IMR-90 (cell line): ENCODE results near the gene ASCL1. TPM values are rescaled to one million over a fixed set of nuclear protein-coding genes. Genes with fewer than 3 reads are reported as not detected.

ENCODE experiments used
- ATAC-seq: fragments of 200-7000 bp; cut with Tn5 transposase; 2 replicates; pipeline ENCODE4 v1.9.1; 2020; ENCODE audit warnings: low read depth, mild to moderate bottlenecking, moderate library complexity
- BruUV-seq: library from RNA; stranded (reverse); fragments of 400-500 nt; replicated peaks from 2 replicates; lab custom pipeline; 2021; lab: Mats Ljungman, UMichigan
- CTCF ChIA-PET: fragments of 300-600 bp; formaldehyde crosslinking; extraction: SDS; loops from one replicate; lab custom pipeline; 2021; ENCODE audit warnings: antibody characterized with exemption; lab: Yijun Ruan, JAX
- POLR2A ChIA-PET: fragments of 300-600 bp; sonication (Branson Sonifier 250); formaldehyde crosslinking; loops from one replicate; lab custom pipeline; 2022; ENCODE audit warnings: antibody characterized with exemption; ENCODE audit not compliant: unreplicated experiment; lab: Charles Lee
- DNase-seq: peaks from one replicate; pipeline ENCODE4 v3.0.0; 2013
- H2AFZ ChIP-seq: replicated peaks from 2 replicates; pipeline ENCODE3; 2013; ENCODE audit warnings: low read length, mild to moderate bottlenecking; ENCODE audit not compliant: poor library complexity
- H2AK5ac ChIP-seq: 2 replicates; pipeline ENCODE4 v1.6.1; 2013; ENCODE audit warnings: low read depth, low read length, inconsistent platforms
- H2AK9ac ChIP-seq: replicated peaks from 2 replicates; pipeline ENCODE3; 2013; ENCODE audit warnings: mild to moderate bottlenecking, low read depth, low read length, moderate library complexity; ENCODE audit not compliant: poor library complexity
- H2BK120ac ChIP-seq: 2 replicates; pipeline ENCODE4 v1.6.1; 2013; ENCODE audit warnings: low read depth, low read length, inconsistent platforms
- H2BK15ac ChIP-seq: 3 replicates; pipeline ENCODE4 v1.6.1; 2013; ENCODE audit warnings: low read depth, low read length, inconsistent platforms
- H2BK20ac ChIP-seq: 2 replicates; pipeline ENCODE4 v1.6.1; 2013; ENCODE audit warnings: low read depth, mild to moderate bottlenecking, inconsistent platforms, low read length, moderate library complexity
- H2BK5ac ChIP-seq: 2 replicates; pipeline ENCODE4 v1.6.1; 2013; ENCODE audit warnings: mild to moderate bottlenecking, low read depth, low read length, inconsistent platforms; ENCODE audit not compliant: poor library complexity, severe bottlenecking
- H3K14ac ChIP-seq: replicated peaks from 2 replicates; pipeline ENCODE4 v1.6.1; 2013; ENCODE audit warnings: low read depth, low read length, inconsistent platforms
- H3K18ac ChIP-seq: 2 replicates; pipeline ENCODE4 v1.6.1; 2013; ENCODE audit warnings: low read depth, low read length, control low read depth
- H3K23ac ChIP-seq: 2 replicates; pipeline ENCODE4 v1.6.1; 2013; ENCODE audit warnings: low read depth, low read length, inconsistent platforms
- H3K27ac ChIP-seq: 2 replicates; pipeline ENCODE4 v1.5.1; 2013; ENCODE audit warnings: mild to moderate bottlenecking, control low read depth, low read length; ENCODE audit not compliant: insufficient read depth
- H3K27me3 ChIP-seq: 2 replicates; pipeline ENCODE4 v1.6.1; 2013; ENCODE audit warnings: low read length; ENCODE audit not compliant: control insufficient read depth, insufficient read depth
- H3K36me3 ChIP-seq: 2 replicates; pipeline ENCODE4 v1.6.1; 2013; ENCODE audit warnings: low read length, mixed read lengths; ENCODE audit not compliant: control insufficient read depth, insufficient read depth
- H3K4ac ChIP-seq: 2 replicates; pipeline ENCODE4 v1.6.1; 2013; ENCODE audit warnings: low read depth, low read length, inconsistent platforms
- H3K4me1 ChIP-seq: 2 replicates; pipeline ENCODE4 v1.6.1; 2013; ENCODE audit warnings: low read length, mixed read lengths; ENCODE audit not compliant: control insufficient read depth, insufficient read depth
- H3K4me2 ChIP-seq: 2 replicates; pipeline ENCODE4 v1.6.1; 2013; ENCODE audit warnings: low read depth, mild to moderate bottlenecking, control low read depth, low read length, moderate library complexity
- H3K4me3 ChIP-seq: 2 replicates; pipeline ENCODE4 v1.5.1; 2013; ENCODE audit warnings: low read depth, mild to moderate bottlenecking, control low read depth, low read length, moderate library complexity; ENCODE audit not compliant: insufficient read depth
- H3K56ac ChIP-seq: 2 replicates; pipeline ENCODE4 v1.6.1; 2013; ENCODE audit warnings: low read length, inconsistent platforms; ENCODE audit not compliant: insufficient read depth; ENCODE audit errors: extremely low read depth
- H3K79me1 ChIP-seq, 2 experiments: 2 replicates each; pipeline ENCODE4 v1.6.1; 2013; ENCODE audit warnings: low read length in 2 of 2, inconsistent platforms in 1 of 2, low read depth in 1 of 2
- H3K9ac ChIP-seq: 2 replicates; pipeline ENCODE4 v1.6.1; 2013; ENCODE audit warnings: low read depth, low read length, control low read depth
- H3K9me1 ChIP-seq: 2 replicates; pipeline ENCODE4 v1.6.1; 2013; ENCODE audit warnings: low read length, inconsistent platforms; ENCODE audit not compliant: insufficient read depth
- H3K9me3 ChIP-seq: 2 replicates; pipeline ENCODE4 v1.6.1; 2013; ENCODE audit warnings: low read length; ENCODE audit not compliant: control insufficient read depth, insufficient read depth
- H4K20me1 ChIP-seq: 2 replicates; pipeline ENCODE4 v1.6.1; 2013; ENCODE audit warnings: low read length, inconsistent platforms; ENCODE audit not compliant: insufficient read depth
- H4K5ac ChIP-seq: 2 replicates; pipeline ENCODE4 v1.6.1; 2013; ENCODE audit warnings: mild to moderate bottlenecking, low read depth, low read length, control low read depth
- H4K8ac ChIP-seq, 2 experiments: 2 replicates each; pipeline ENCODE4 v1.6.1; 2013; ENCODE audit warnings: low read depth in 2 of 2, low read length in 2 of 2, control low read depth in 1 of 2, inconsistent platforms in 1 of 2
- H4K91ac ChIP-seq: 2 replicates; pipeline ENCODE4 v1.6.1; 2013; ENCODE audit warnings: low read depth, low read length, inconsistent platforms; ENCODE audit not compliant: insufficient read depth
- MAFK ChIP-seq: IDR thresholded peaks from 2 replicates; pipeline ENCODE4 v1.6.1; 2012; ENCODE audit warnings: low read depth, low read length, improper control_type of control experiment
- RAD21 ChIP-seq: IDR thresholded peaks from 2 replicates; pipeline ENCODE4 v1.6.1; 2012; ENCODE audit warnings: low read length, improper control_type of control experiment
- WGBS, 2 experiments: methylation state at CpG; one replicate each; pipeline versions ENCODE4 v1.1.5 to v1.1.7; 2013; ENCODE audit warnings: missing lambda C conversion rate in 2 of 2; ENCODE audit not compliant: insufficient read length in 1 of 2; ENCODE audit errors: extremely low coverage in 2 of 2; 5-methylcytosine and 5-hydroxymethylcytosine counted together
- dilution Hi-C: fragments of 300-500 bp; cut with HindIII; formaldehyde crosslinking; loops from one replicate; pipeline ENCODE4 v1.14.3; 2018; ENCODE audit warnings: low sequenced_read_pairs; ENCODE audit not compliant: unreplicated experiment
- in situ Hi-C: fragments of 300-500 bp; cut with MboI; formaldehyde crosslinking; loops from 3 replicates; pipeline ENCODE4 v1.14.3; 2019; ENCODE audit warnings: low sequenced_read_pairs, inconsistent platforms, mixed read lengths
- intact Hi-C: fragments of 100-400 bp; cut with micrococcal nuclease; formaldehyde crosslinking; loops from 2 replicates; pipeline ENCODE4 v1.10.0; 2022
- polyA plus RNA-seq, 3 experiments: library from polyadenylated mRNA; depleted of rRNA; stranded (reverse); fragments of >200 nt; gene quantifications; 2 replicates each; pipeline ENCODE4 v1.2.3, GENCODE V29; 2012; ENCODE audit warnings: low replicate concordance in 1 of 3
- total RNA-seq: library from RNA; depleted of rRNA; stranded (reverse); fragments of >200 nt; gene quantifications from 2 replicates; pipeline ENCODE4 v1.2.3, GENCODE V29; 2012
- TF ChIP-seq, protein P1 (sequence below): fragments of 150-350 bp; IDR thresholded peaks from 2 replicates; pipeline ENCODE4 v1.6.1; 2016; ENCODE audit warnings: low read depth, mild to moderate bottlenecking, low read length, moderate library complexity, borderline replicate concordance

ASCL1 gene
- total and polyA plus RNA-seq, 2 of the 4 experiments (the other 2 are of a cell fraction) = not detected

- no TSS peak for BruUV-seq
- in situ Hi-C loops = no loop called here
- CTCF ChIA-PET = no interaction called here
Observed at GRCh38 chr12:102992297-102992696, 34.8 kb downstream of the ASCL1 start.

More at GRCh38 chr12:102992297-102992696, 34.8 kb downstream of the ASCL1 start:
- H3K27ac ChIP-seq = no peak overlapping the region
- no peak overlapping the region for H2BK120ac ChIP-seq
- H3K9me3 ChIP-seq = peaks cover 12% of the 10 kb centered on the region
- no peaks in the 10 kb centered on the region for H3K4me1 ChIP-seq
- WGBS, 2 experiments = no CpG with 5 or more reads among the region's 5 CpGs
- no peak overlapping the region for H3K23ac ChIP-seq
- DNase-seq (no peak), ATAC-seq (no peak)
- no peak overlapping the region for H2BK5ac ChIP-seq
- H2AFZ ChIP-seq = no peak overlapping the region
- no peak overlapping the region for H3K9ac ChIP-seq
- intact Hi-C loops = no loop called here
- H3K4me3 ChIP-seq = no peak overlapping the region
- no peak overlapping the region for H3K4ac ChIP-seq
- no peak overlapping the region for H2BK15ac ChIP-seq
- no peak overlapping the region for H2BK20ac ChIP-seq
- H3K4me2 ChIP-seq = no peak overlapping the region
- H3K79me1 ChIP-seq = no peaks in the 10 kb centered on the region
- no peak overlapping the region for H2AK5ac ChIP-seq
- POLR2A ChIA-PET = no interaction called here
- no peak overlapping the region for H2AK9ac ChIP-seq
- TF ChIP-seq, protein P1, sequence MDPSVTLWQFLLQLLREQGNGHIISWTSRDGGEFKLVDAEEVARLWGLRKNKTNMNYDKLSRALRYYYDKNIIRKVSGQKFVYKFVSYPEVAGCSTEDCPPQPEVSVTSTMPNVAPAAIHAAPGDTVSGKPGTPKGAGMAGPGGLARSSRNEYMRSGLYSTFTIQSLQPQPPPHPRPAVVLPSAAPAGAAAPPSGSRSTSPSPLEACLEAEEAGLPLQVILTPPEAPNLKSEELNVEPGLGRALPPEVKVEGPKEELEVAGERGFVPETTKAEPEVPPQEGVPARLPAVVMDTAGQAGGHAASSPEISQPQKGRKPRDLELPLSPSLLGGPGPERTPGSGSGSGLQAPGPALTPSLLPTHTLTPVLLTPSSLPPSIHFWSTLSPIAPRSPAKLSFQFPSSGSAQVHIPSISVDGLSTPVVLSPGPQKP = no peak
- TF ChIP-seq RAD21 (no peak), MAFK (no peak)
- no peaks in the 10 kb centered on the region for H4K20me1 ChIP-seq
- no peaks in the 10 kb centered on the region for H3K27me3 ChIP-seq
- H4K5ac ChIP-seq = no peak overlapping the region
- no peak overlapping the region for H3K18ac ChIP-seq
- no peak overlapping the region for H4K91ac ChIP-seq
- no peaks in the 10 kb centered on the region for H3K36me3 ChIP-seq
- H3K9me1 ChIP-seq = no peaks in the 10 kb centered on the region
- no peak overlapping the region for H4K8ac ChIP-seq
- dilution Hi-C loops = no loop called here
- no peak overlapping the region for H3K56ac ChIP-seq
- H3K14ac ChIP-seq = no peak overlapping the region
